Measurements from ENCODE around the gene DIP2B.
"Not testable (repeated sequence)": the region's sequence is repeated elsewhere in the genome, so short reads cannot be mapped to it uniquely, and the experiment has no call there.

Gene DIP2B

GRCh38 chr12:50518090-50518489 lies 13.3 kb downstream of the DIP2B start:
- DNase-seq = no peak
- in situ Hi-C loops (cut with HindIII; ENCODE audit: low pct_ligation_motif_present, low pct_unique_long_range_greater_than_20kb, low sequenced_read_pairs) = no loop called here

- DNase-seq = no peak
- in situ Hi-C loops (cut with HindIII; ENCODE audit: low pct_ligation_motif_present, low pct_unique_long_range_greater_than_20kb, low sequenced_read_pairs) = no loop called here
Observed at GRCh38 chr12:50519353-50519752, 14.6 kb downstream of the DIP2B start.

GRCh38 chr12:50520416-50521207 lies 15.8 kb downstream of the DIP2B start:
- no peak for DNase-seq
- in situ Hi-C loops (cut with HindIII; ENCODE audit: low pct_ligation_motif_present, low pct_unique_long_range_greater_than_20kb, low sequenced_read_pairs) = no loop called here

GRCh38 chr12:50521781-50522180 lies 17.0 kb downstream of the DIP2B start:
- in situ Hi-C loops (cut with HindIII; ENCODE audit: low pct_ligation_motif_present, low pct_unique_long_range_greater_than_20kb, low sequenced_read_pairs); DNase-seq: not testable (repeated sequence)

GRCh38 chr12:50523772-50524171 lies 19.0 kb downstream of the DIP2B start:
- in situ Hi-C loops (cut with HindIII; ENCODE audit: low pct_ligation_motif_present, low pct_unique_long_range_greater_than_20kb, low sequenced_read_pairs) = no loop called here
- DNase-seq = no peak

- in situ Hi-C loops (cut with HindIII; ENCODE audit: low pct_ligation_motif_present, low pct_unique_long_range_greater_than_20kb, low sequenced_read_pairs) = no loop called here
- no peak for DNase-seq
Observed at GRCh38 chr12:50524621-50525020, 19.8 kb downstream of the DIP2B start.

GRCh38 chr12:50525422-50525821 lies 20.6 kb downstream of the DIP2B start:
- in situ Hi-C loops (cut with HindIII; ENCODE audit: low pct_ligation_motif_present, low pct_unique_long_range_greater_than_20kb, low sequenced_read_pairs) = no loop called here
- DNase-seq = no peak

- in situ Hi-C loops (cut with HindIII; ENCODE audit: low pct_ligation_motif_present, low pct_unique_long_range_greater_than_20kb, low sequenced_read_pairs) = no loop called here
- DNase-seq = no peak
Observed at GRCh38 chr12:50527359-50527726, 22.6 kb downstream of the DIP2B start.

GRCh38 chr12:50528800-50529199 lies 24.0 kb downstream of the DIP2B start:
- in situ Hi-C loops (cut with HindIII; ENCODE audit: low pct_ligation_motif_present, low pct_unique_long_range_greater_than_20kb, low sequenced_read_pairs) = no loop called here
- no peak for DNase-seq

GRCh38 chr12:50529345-50529744 lies 24.6 kb downstream of the DIP2B start:
- in situ Hi-C loops (cut with HindIII; ENCODE audit: low pct_ligation_motif_present, low pct_unique_long_range_greater_than_20kb, low sequenced_read_pairs) = no loop called here

GRCh38 chr12:50530532-50530931 lies 25.7 kb downstream of the DIP2B start:
- DNase-seq = no peak
- in situ Hi-C loops (cut with HindIII; ENCODE audit: low pct_ligation_motif_present, low pct_unique_long_range_greater_than_20kb, low sequenced_read_pairs) = no loop called here

More at GRCh38 chr12:50529345-50529744, 24.6 kb downstream of the DIP2B start:
- peak; percentile 35 for DNase-seq

GRCh38 chr12:50533203-50533584 lies 28.4 kb downstream of the DIP2B start:
- in situ Hi-C loops (cut with HindIII; ENCODE audit: low pct_ligation_motif_present, low pct_unique_long_range_greater_than_20kb, low sequenced_read_pairs) = no loop called here
- no peak for DNase-seq

- in situ Hi-C loops (cut with HindIII; ENCODE audit: low pct_ligation_motif_present, low pct_unique_long_range_greater_than_20kb, low sequenced_read_pairs) = no loop called here
- DNase-seq = no peak
Observed at GRCh38 chr12:50533971-50534370, 29.2 kb downstream of the DIP2B start.

- DNase-seq = no peak
- in situ Hi-C loops (cut with HindIII; ENCODE audit: low pct_ligation_motif_present, low pct_unique_long_range_greater_than_20kb, low sequenced_read_pairs) = no loop called here
Observed at GRCh38 chr12:50536831-50537537, 32.2 kb downstream of the DIP2B start.

- in situ Hi-C loops (cut with HindIII; ENCODE audit: low pct_ligation_motif_present, low pct_unique_long_range_greater_than_20kb, low sequenced_read_pairs) = no loop called here
- DNase-seq = peak; percentile 85
Observed at GRCh38 chr12:50537538-50537919, 32.7 kb downstream of the DIP2B start.

GRCh38 chr12:50538182-50538581 lies 33.4 kb downstream of the DIP2B start:
- in situ Hi-C loops (cut with HindIII; ENCODE audit: low pct_ligation_motif_present, low pct_unique_long_range_greater_than_20kb, low sequenced_read_pairs) = no loop called here
- DNase-seq = no peak

- DNase-seq = no peak
Observed at GRCh38 chr12:50541139-50541538, 36.4 kb downstream of the DIP2B start.

GRCh38 chr12:50542448-50542847 lies 37.7 kb downstream of the DIP2B start:
- in situ Hi-C loops (cut with HindIII; ENCODE audit: low pct_ligation_motif_present, low pct_unique_long_range_greater_than_20kb, low sequenced_read_pairs) = no loop called here
- DNase-seq = no peak

More at GRCh38 chr12:50541139-50541538, 36.4 kb downstream of the DIP2B start:
- in situ Hi-C loops (cut with HindIII; ENCODE audit: low pct_ligation_motif_present, low pct_unique_long_range_greater_than_20kb, low sequenced_read_pairs) = no loop called here

GRCh38 chr12:50543188-50543587 lies 38.4 kb downstream of the DIP2B start:
- in situ Hi-C loops (cut with HindIII; ENCODE audit: low pct_ligation_motif_present, low pct_unique_long_range_greater_than_20kb, low sequenced_read_pairs); DNase-seq: not testable (repeated sequence)

- no peak for DNase-seq
- in situ Hi-C loops (cut with HindIII; ENCODE audit: low pct_ligation_motif_present, low pct_unique_long_range_greater_than_20kb, low sequenced_read_pairs) = no loop called here
Observed at GRCh38 chr12:50545213-50545612, 40.4 kb downstream of the DIP2B start.
